ENCODE results near the gene PRKN.

Gene PRKN

GRCh38 chr6:162385980-162386379 is 341.6 kb downstream of the PRKN start (continued):
- TF ChIP-seq ZNF394 (tag by site-specific recombination; IDR thresholded peaks at IDR 0.05; ENCODE audit: borderline replicate concordance), result no peak
- TF ChIP-seq RBAK (tag by site-specific recombination; IDR thresholded peaks at IDR 0.05), result no peak

- Histone ChIP-seq H3K9me3 (ENCODE audit: control insufficient read depth, insufficient read depth, low read depth, low read length) (no peaks in the 10 kb centered on the region), H3K4me3 (ENCODE audit: low read depth, low read length) (no peak overlapping the region), H3K36me3 (ENCODE audit: control insufficient read depth in 2 of 2, insufficient read depth in 1 of 2, low read length in 2 of 2) (no peaks in the 10 kb centered on the region), H3K27ac (ENCODE audit: extremely low read depth, low read depth, low read length) (no peak overlapping the region), H3K4me1 (ENCODE audit: control insufficient read depth, insufficient read depth, low read length) (no peaks in the 10 kb centered on the region)
- TF ChIP-seq SCRT2 (tag by site-specific recombination; IDR thresholded peaks at IDR 0.05) (no peak), ZNF530 (tag by site-specific recombination; IDR thresholded peaks at IDR 0.05; ENCODE audit: low read depth) (no peak), HOXD13 (CRISPR knock-in tag; IDR thresholded peaks at IDR 0.05; ENCODE audit: borderline replicate concordance) (no peak)
- CTCF ChIA-PET, result interaction anchor here (1.1 kb wide), 1 partner anchor 9 kb away, joined by 3 read pairs; no protein-coding TSS in a partner anchor
- POLR2A ChIA-PET, result no interaction called here
Observed at GRCh38 chr6:162379757-162380409, 347.7 kb downstream of the PRKN start.

GRCh38 chr6:162377735-162378134 is 349.8 kb downstream of the PRKN start:
- ChIA-PET POLR2A (no interaction called here), CTCF (no interaction called here)
- no peaks in the 10 kb centered on the region for H3K4me1 ChIP-seq (ENCODE audit: control insufficient read depth, insufficient read depth, low read length)
- no peak overlapping the region for H3K4me3 ChIP-seq (ENCODE audit: low read depth, low read length)
- H3K9me3 ChIP-seq (ENCODE audit: control insufficient read depth, insufficient read depth, low read depth, low read length), result no peaks in the 10 kb centered on the region
- H3K36me3 ChIP-seq (ENCODE audit: control insufficient read depth in 2 of 2, insufficient read depth in 1 of 2, low read length in 2 of 2), result no peaks in the 10 kb centered on the region
- no peak overlapping the region for H3K27ac ChIP-seq (ENCODE audit: extremely low read depth, low read depth, low read length)
- TF ChIP-seq ZNF629 (tag by site-specific recombination; IDR thresholded peaks at IDR 0.05), result no peak
- no peak for TF ChIP-seq ZNF626 (tag by site-specific recombination; IDR thresholded peaks at IDR 0.05)
- TF ChIP-seq ZNF830 (tag by site-specific recombination; IDR thresholded peaks at IDR 0.05; ENCODE audit: low read depth), result no peak
- no peak for TF ChIP-seq ZBTB17 (tag by site-specific recombination; IDR thresholded peaks at IDR 0.05)
- no peak for TF ChIP-seq PBX3 (CRISPR knock-in tag; IDR thresholded peaks at IDR 0.05)
- no peak for TF ChIP-seq ZNF23 (tag by site-specific recombination; IDR thresholded peaks at IDR 0.05; ENCODE audit: borderline replicate concordance)
- no peak for TF ChIP-seq GLI4 (tag by site-specific recombination; IDR thresholded peaks at IDR 0.05)
- TF ChIP-seq SETDB1 (IDR thresholded peaks at IDR 0.05; ENCODE audit: insufficient read length, low read length), result no peak
- TF ChIP-seq ZBTB21 (tag by site-specific recombination; IDR thresholded peaks at IDR 0.05), result no peak
- no peak for TF ChIP-seq PATZ1 (tag by site-specific recombination; IDR thresholded peaks at IDR 0.05)
- TF ChIP-seq ZNF777 (tag by site-specific recombination; IDR thresholded peaks at IDR 0.05; ENCODE audit: borderline replicate concordance), result no peak
- no peak for TF ChIP-seq ZBTB11 (tag by site-specific recombination; conservative IDR thresholded peaks at IDR 0.05; ENCODE audit: low read depth)
- TF ChIP-seq BCL11B (tag by site-specific recombination; IDR thresholded peaks at IDR 0.05; ENCODE audit: low read depth), result no peak
- no peak for TF ChIP-seq TRIM28 (IDR thresholded peaks at IDR 0.05; ENCODE audit: borderline replicate concordance, low read length)
- no peak for TF ChIP-seq HIC1 (tag by site-specific recombination; IDR thresholded peaks at IDR 0.05)
- TF ChIP-seq ZNF596 (tag by site-specific recombination; IDR thresholded peaks at IDR 0.05), result no peak
- no peak for TF ChIP-seq ZNF701 (tag by site-specific recombination; IDR thresholded peaks at IDR 0.05)
- TF ChIP-seq ZNF621 (tag by site-specific recombination; IDR thresholded peaks at IDR 0.05), result no peak
- no peak for TF ChIP-seq PRDM1 (tag by site-specific recombination; IDR thresholded peaks at IDR 0.05)
